ENCODE results near the gene ANKRD13A.

ANKRD13A gene

GRCh38 chr12:110028323-110028722, 29.1 kb downstream of the ANKRD13A start:
- Histone ChIP-seq H3K9me3 (no peaks in the 10 kb centered on the region), H3K4me1 (0 out of 2 replicates have a peak, but pooled peaks cover 2% of the 10 kb centered on the region), H3K36me3 (peaks cover 6% of the 10 kb centered on the region), H3K4me3 (ENCODE audit: low read depth, low read length) (no peak overlapping the region), H3K27me3 (no peaks in the 10 kb centered on the region)
- TF ChIP-seq CTCF (IDR thresholded peaks at IDR 0.05; ENCODE audit: low read depth, low read length), result no peak
- DNase-seq, result no peak

GRCh38 chr12:110029290-110029815, 30.1 kb downstream of the ANKRD13A start:
- peaks cover 8% of the 10 kb centered on the region for H3K36me3 ChIP-seq
- H3K27me3 ChIP-seq, result no peaks in the 10 kb centered on the region
- H3K4me1 ChIP-seq, result no peaks in the 10 kb centered on the region
- DNase-seq, result no peak
- H3K9me3 ChIP-seq, result no peaks in the 10 kb centered on the region
- no peak for TF ChIP-seq CTCF (IDR thresholded peaks at IDR 0.05; ENCODE audit: low read depth, low read length)
- H3K4me3 ChIP-seq (ENCODE audit: low read depth, low read length), result no peak overlapping the region

GRCh38 chr12:110033888-110034287, 34.7 kb downstream of the ANKRD13A start:
- Histone ChIP-seq H3K9me3 (no peaks in the 10 kb centered on the region), H3K36me3 (peaks cover 18% of the 10 kb centered on the region), H3K4me3 (ENCODE audit: low read depth, low read length) (no peak overlapping the region), H3K4me1 (no peaks in the 10 kb centered on the region), H3K27me3 (no peaks in the 10 kb centered on the region)
- TF ChIP-seq CTCF (IDR thresholded peaks at IDR 0.05; ENCODE audit: low read depth, low read length), result no peak
- no peak for DNase-seq

- Histone ChIP-seq H3K9me3 (no peaks in the 10 kb centered on the region), H3K36me3 (peaks cover 12% of the 10 kb centered on the region), H3K27me3 (no peaks in the 10 kb centered on the region), H3K4me1 (no peaks in the 10 kb centered on the region), H3K4me3 (ENCODE audit: low read depth, low read length) (no peak overlapping the region)
- TF ChIP-seq CTCF (IDR thresholded peaks at IDR 0.05; ENCODE audit: low read depth, low read length), result no peak
- no peak for DNase-seq
Observed at GRCh38 chr12:110035534-110036104, 36.4 kb downstream of the ANKRD13A start.

GRCh38 chr12:110037315-110037714, 38.1 kb downstream of the ANKRD13A start:
- no peaks in the 10 kb centered on the region for H3K4me1 ChIP-seq
- no peaks in the 10 kb centered on the region for H3K27me3 ChIP-seq
- H3K36me3 ChIP-seq, result peaks cover 17% of the 10 kb centered on the region
- H3K9me3 ChIP-seq, result no peaks in the 10 kb centered on the region
- no peak for DNase-seq
- no peak overlapping the region for H3K4me3 ChIP-seq (ENCODE audit: low read depth, low read length)
- TF ChIP-seq CTCF (IDR thresholded peaks at IDR 0.05; ENCODE audit: low read depth, low read length), result no peak

GRCh38 chr12:110038741-110039084, 39.5 kb downstream of the ANKRD13A start:
- Histone ChIP-seq H3K9me3 (no peaks in the 10 kb centered on the region), H3K4me1 (no peaks in the 10 kb centered on the region), H3K27me3 (no peaks in the 10 kb centered on the region), H3K4me3 (ENCODE audit: low read depth, low read length) (no peak overlapping the region), H3K36me3 (peaks cover 18% of the 10 kb centered on the region)
- no peak for TF ChIP-seq CTCF (IDR thresholded peaks at IDR 0.05; ENCODE audit: low read depth, low read length)
- no peak for DNase-seq
